B cell (primary cell): Measurements from ENCODE around the gene SPTBN1.

Experiments
- EZH2 ChIP-seq: IDR thresholded peaks from 2 replicates; pipeline ENCODE4 v1.6.1; 2012; ENCODE audit warnings: borderline replicate concordance, low read depth, mild to moderate bottlenecking, moderate library complexity, low read length; ENCODE audit not compliant: insufficient read depth, poor library complexity, severe bottlenecking
- TF ChIP-seq, protein P1 (sequence below): fragments of 200-600 bp; IDR thresholded peaks from one replicate; pipeline ENCODE4 v1.8.0; 2022; ENCODE audit warnings: antibody characterized with exemption, mild to moderate bottlenecking

DNA sequence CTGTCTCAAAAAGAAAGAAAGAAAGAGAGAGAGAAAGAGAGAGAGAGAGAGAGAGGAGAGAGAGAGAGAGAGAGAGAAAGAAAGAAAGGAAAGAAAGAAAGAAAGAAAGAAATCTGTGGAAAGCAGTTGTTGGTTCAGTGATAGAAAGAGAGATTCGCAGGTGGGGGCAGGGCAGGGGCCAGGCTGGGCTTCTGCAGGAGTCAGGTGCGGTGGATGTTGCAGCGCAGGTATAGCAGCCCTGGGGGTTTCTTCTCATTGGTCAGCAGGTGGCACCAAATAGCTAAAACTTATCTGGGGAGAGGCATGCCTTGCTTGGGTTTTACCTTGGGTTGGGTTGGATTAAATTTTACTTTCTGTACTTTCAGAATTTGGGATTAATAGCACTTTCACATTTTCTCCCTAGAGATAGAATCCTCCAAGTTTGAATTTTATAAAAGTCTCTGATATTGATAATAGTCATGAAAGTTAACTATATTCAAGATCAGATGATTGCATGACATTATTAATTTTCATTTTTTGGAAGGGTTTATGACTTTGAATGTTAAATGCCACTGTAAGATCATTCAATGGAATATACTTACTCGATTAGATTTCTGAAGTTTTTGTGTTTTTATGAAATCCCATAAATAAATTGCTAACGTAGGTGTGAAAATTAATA, 66.6 kb downstream of the SPTBN1 start:
- TF ChIP-seq, protein P1, sequence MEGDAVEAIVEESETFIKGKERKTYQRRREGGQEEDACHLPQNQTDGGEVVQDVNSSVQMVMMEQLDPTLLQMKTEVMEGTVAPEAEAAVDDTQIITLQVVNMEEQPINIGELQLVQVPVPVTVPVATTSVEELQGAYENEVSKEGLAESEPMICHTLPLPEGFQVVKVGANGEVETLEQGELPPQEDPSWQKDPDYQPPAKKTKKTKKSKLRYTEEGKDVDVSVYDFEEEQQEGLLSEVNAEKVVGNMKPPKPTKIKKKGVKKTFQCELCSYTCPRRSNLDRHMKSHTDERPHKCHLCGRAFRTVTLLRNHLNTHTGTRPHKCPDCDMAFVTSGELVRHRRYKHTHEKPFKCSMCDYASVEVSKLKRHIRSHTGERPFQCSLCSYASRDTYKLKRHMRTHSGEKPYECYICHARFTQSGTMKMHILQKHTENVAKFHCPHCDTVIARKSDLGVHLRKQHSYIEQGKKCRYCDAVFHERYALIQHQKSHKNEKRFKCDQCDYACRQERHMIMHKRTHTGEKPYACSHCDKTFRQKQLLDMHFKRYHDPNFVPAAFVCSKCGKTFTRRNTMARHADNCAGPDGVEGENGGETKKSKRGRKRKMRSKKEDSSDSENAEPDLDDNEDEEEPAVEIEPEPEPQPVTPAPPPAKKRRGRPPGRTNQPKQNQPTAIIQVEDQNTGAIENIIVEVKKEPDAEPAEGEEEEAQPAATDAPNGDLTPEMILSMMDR, result peak; percentile 85
- TF ChIP-seq EZH2, result no peak
